GM19239 (cell line): Measurements from ENCODE around the gene CBFA2T3.
"Not testable (repeated sequence)": the region's sequence is repeated elsewhere in the genome, so short reads cannot be mapped to it uniquely, and the experiment has no call there.

ENCODE experiments used
- DNase-seq: peaks from one replicate; pipeline ENCODE4 v3.0.0; 2011; ENCODE audit warnings: low spot score; ENCODE audit not compliant: insufficient read length
- FAIRE-seq: peaks from 2 replicates; lab custom pipeline; 2011; peaks lifted over from hg19 to GRCh38; lab: Jason Lieb, UNC

The CBFA2T3 gene

DNA sequence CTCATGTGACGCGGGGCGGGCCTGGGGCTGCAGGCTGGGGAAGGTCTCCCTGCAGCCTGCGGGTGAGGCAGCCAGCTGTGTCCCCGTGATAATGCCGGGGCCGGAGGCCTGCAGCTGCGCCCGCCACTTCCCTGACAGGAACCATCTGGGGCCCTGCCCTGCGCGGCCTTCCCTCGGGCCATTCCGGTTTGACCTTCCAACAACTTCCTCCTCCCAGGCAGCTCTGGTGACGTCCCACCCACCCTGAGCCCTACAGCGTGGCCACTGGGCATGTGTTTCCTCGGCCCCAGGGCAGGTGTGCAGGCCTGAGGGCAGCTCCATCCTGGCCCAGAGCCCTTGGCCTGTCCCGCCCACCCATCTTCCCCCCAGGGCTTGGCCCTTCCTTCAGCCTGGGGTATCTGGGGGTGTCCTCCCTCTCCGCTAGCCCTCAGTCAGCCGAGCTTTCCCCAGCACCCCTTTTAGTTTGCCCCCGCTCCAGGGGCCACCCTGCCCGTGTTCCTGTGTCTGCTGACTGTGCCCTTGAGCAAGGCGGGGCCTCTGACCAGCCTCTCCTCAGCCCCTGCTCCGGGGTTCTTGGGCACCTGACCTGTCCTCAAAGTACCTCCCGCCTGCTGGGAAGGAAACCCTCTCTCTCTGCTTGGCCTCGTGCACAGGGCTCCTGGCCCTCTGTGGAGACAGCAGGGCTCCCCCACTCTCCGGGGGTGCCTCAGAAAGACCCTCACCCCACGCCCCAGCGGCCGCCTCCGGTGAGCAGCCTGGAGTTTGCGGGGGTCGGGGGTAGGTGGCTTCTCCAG lies at the start of gene CBFA2T3:
Gene CBFA2T3, minus strand, starts transcription at position 190 of the 794 bp plus-strand sequence. CDS start 400 bp downstream, outside the sequence.
- DNase-seq: no peak
- peak; percentile 94 for FAIRE-seq

DNA sequence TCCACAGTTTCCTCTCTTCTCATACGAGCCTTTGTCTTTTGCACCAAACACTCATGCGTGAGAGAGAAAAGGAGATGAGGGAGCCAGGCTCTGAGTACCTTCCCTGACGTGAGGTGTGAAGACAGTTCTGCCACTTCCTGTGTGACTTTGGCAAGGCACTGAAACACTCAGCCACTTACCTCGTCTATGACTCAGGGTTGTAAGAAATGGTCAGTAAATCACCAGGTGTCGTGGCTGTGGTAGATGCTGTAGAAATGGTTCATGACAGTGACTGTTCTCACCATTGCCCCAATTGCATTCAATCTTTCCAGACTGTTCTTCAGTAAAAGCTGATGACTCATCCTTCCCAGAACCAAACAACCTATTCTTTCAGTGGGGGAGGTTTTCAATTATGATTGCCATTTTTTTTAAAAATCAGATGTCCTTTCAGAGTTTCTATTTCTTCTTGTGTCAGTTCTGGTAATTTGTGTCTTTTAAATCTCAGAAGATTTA lies 49.2 kb upstream of the CBFA2T3 start:
- no peak for DNase-seq

DNA sequence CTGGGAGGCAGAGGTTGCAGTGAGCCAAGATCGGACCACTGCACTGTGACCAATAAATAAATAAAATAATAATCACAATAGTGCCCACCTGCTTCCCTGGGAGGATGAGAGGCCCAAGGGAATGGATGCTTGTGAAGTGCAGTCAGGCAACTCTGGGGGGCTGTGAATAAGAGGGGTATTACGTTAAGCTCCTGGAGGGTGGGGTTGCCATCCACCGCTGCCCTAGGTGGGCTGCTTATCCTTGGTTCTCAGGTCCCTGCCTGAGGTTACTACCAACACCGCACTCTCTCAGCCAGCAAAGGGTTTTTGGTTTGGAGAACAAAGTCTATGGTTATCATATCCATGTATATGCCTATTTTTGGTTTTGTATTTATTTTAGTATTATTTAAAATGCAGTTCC lies 48.6 kb upstream of the CBFA2T3 start:
- DNase-seq: no peak
- no peak for FAIRE-seq

More for the DNA sequence above, 49.2 kb upstream of the CBFA2T3 start:
- FAIRE-seq: peak; percentile 62

DNA sequence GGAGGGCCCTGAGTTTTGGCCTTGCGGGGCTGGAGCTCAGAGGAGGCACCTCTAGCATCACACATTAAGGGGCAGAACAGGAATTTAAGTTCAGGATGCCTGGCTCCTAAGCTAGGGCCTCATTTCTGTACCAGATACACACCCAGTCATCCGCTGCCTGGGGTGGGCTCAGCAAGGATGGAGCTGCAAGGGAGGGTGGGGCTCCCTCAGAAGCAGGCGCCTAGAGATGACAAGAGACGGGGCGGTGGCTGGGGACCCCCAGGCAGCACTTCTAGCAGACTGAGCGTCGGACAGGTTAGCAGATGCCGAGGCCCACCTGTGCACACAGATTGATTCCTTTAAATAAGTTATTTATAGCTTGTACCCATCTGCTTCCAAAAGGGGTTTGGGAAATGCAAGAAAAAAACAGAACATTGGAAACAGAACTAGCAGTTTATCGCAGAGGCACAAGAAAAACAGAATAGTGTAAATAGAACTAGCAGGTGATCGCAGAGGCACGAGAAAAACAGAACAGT lies 47.6 kb upstream of the CBFA2T3 start:
- DNase-seq (no peak), FAIRE-seq (no peak)

DNA sequence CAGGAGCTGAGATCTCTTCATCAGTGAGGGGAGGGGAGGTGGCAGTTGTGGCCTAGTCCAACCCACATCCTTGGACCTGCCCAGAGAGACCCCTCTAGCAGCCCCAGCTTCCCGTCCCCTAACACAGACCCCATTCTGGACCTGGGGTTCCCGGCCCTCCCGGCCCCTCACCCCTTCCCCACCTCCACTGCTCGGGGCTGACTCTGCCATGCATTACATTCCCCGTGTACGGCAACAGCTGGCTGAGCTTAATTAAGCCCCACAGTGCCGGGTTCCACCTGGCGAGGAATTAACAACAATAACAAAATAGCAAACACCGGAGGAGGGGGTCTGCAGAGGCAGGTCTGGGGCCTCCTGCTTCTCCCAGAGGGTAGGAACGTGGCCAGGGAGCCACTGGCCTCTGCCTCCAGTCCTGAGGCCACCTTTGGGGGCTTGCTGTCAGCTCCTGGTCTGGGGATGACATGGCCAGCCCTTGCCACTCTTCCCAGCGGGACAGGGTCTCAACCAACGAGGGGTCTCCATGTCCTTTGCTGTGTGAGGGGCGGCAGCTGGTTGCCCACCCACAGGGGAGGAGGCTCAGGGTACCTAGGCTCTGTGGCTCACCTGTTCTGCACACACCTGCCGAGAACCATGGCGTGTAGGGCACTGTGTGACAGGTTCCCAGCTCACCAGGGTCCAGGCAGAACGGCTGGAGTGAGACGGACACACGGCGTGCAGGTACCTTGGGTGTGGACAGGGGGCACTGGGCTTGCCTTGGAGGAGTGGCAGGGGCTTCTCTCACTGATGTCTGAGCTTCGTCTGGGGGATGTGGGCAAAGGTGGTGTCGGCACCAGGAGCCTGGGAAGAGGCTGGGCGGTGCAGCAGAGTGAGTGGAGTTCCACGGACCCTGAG lies 46.9 kb upstream of the CBFA2T3 start:
- FAIRE-seq: no peak

DNA sequence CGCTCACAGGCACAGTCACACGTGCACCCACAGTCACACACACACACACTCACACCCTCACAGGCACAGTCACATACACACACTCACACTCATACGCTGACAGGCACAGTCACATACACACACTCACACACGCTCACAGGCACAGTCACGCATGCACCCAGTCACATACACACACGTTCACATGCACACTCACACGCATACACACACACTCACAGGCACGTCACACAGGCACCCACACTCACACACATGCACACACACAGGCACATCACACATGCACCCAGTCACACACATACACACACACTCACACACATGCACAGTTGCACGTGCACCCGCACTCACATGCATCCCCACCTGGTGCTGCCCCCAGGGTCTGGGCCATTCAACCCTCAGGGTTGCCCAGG lies 46.1 kb upstream of the CBFA2T3 start:
- no peak for FAIRE-seq

More for the DNA sequence above, 46.9 kb upstream of the CBFA2T3 start:
- no peak for DNase-seq

DNA sequence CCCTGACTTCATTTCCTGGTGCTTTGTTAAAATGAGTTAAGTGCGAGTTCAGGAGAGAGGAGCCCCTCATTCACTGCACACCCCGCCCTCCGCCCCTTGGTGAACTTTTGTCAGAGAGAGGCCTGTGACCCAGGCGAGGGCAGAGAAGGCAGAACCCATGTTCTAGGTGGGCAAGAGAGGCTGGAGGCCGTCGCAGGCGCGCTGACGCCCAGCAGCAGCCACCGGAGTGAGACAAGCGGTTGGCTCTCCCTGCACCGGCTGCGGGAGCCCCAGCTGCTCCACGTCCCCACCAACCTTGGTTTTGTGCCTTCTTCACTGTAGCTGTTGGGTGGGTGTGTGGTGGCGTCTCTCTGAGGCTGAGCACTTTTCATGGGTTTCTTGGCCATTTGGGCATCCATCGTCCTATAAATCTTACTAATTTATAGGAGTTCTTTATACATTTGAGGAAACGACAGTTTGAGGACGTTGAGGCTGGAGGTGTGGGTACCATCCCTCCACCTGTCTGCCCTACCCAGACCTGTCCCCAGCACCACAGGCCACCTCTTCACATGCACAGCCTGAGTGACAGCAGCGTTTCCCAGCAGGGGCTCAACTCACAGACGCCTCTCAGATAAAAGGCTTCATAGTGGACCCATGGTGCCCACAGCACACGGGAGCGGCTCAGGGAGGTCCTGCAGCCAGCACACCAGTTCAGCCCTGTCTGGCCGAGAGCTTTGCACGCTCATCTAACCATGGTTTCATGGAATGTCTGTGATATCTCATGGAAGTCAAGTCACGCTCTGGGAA lies 45.2 kb upstream of the CBFA2T3 start:
- DNase-seq: no peak
- no peak for FAIRE-seq

More for the DNA sequence above, 46.1 kb upstream of the CBFA2T3 start:
- DNase-seq: no peak

DNA sequence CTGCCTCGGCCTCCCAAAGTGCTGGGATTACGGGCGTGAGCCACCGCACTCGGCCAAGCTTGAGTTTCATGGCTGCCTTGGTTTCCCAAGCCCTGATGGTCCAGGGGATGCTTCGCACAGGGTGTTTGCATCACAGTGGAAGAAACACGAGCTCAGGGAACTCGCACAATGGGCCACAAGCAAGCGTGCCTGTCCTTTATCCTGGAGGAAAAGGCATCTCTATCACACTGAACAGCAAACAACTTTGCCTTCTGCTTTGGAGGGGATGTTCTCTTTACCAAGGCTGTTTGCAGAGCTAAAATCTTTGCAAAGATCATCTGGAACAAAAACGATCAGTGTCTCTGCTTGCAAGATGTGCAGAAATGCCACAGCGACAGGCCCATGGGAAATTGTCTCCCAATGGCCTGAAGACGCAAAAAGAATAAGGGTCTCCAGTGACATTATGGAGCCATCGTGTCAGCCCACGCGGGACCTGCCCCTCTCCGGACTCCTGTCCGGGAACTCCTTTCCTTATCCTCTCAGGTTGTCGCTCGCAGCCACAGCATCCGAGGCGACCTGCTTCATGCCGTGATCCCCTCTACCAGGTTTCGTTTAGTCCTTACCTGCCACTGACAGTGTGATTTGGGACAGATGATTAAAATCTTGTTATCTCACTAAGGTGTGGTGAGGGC lies 44.1 kb upstream of the CBFA2T3 start:
- FAIRE-seq (no peak), DNase-seq (no peak)

DNA sequence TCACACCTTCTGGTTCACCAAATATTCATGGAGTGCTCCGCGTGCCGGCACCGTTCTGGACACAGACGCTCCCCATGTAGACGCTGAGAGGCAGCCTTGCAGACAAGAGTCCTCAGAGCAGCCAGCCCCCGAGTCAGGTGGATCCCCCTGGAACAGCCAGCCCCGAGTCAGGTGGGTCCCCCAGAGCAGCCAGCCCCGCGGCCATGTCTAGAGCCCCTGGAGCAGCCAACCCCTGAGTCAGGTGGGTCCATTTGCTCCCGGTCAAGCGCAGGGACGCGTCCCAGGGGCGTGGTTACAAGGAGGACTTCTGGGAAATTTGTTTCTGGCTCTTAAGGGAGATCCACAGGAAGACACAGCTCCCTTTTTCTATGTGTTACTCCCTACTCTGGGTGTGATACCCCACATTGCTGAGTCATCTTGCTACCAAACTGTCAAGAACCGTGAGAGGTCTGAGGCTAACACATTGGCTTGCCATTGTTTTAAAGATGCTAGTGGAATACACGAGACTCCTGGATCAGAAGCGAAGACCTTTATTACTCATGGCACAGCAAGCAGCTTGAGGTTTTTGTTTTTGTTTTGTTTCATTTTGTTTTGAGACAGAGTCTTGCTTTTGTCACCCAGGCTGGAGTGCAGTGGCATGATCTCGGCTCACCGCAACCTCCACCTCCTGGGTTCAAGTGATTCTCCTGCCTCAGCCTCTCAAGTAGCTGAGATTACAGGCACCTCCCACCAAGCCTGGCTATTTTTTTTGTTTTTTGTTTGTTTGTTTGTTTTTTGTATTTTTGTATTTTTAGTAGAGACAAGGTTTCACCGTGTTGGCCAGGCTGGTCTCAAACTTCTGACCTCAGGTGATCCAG lies 43.3 kb upstream of the CBFA2T3 start:
- FAIRE-seq: peak; percentile 68
- DNase-seq: peak; percentile 67

DNA sequence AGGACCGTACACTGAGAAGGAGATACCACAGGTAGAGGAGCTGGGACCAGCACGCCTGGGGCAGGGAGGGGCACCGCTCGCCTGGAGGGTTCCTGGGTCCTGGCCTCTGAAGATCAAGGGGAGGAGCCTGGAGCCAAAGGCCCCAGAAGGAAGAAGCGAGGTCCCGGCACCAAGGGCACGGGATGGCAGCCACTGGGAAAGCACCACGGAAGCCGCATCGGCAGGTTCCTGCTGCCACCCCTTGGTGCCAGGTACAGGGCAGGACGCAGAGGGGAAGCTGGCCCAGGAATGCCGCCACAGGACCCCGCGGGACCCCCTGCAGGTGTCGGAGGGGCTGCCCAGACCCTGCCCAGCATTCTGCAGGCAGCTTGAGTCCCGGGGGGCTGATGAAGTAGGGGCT lies 42.5 kb upstream of the CBFA2T3 start:
- DNase-seq (no peak), FAIRE-seq (no peak)

DNA sequence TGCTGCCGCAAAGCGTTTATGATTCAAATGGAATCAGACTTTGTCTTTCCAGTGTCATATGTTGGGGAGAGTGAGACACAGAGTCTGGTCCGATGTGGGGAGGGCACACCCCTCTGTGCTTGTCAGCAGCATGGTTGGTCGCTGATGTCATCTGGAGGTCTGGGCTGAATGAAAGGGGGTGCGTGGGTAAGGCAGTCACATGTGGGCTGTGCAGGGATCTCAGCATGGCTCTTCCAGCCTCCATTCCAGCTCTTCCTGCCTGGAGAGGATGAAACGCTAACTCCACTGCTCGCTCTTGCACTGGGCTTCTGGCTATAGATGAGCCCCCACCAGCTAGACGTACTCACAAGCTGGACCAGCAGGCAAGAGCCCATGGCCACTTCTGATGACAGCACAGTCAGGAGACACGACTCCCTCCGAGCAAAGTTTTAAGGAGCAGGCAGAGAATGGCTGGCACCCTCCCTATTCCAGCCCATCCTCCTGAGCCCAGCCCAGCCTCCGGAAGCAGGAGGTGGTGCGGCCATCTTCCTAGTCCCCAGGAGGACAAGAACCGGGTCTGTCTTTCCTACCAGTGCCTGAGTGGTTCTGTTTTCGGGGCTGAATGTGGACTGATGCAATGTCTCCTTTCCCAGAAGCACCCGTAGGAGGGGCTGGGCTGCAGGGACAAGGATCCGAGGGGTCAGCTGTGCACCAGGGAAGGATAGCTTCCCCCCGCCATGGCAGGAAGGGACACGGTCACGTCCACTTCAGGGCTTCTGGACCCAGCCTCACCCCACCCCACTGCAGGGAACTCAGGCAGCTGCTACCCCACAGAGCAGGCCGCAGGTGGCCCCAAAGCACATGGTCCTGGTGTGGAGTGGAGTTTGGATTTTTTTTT lies 41.5 kb upstream of the CBFA2T3 start:
- no peak for DNase-seq

DNA sequence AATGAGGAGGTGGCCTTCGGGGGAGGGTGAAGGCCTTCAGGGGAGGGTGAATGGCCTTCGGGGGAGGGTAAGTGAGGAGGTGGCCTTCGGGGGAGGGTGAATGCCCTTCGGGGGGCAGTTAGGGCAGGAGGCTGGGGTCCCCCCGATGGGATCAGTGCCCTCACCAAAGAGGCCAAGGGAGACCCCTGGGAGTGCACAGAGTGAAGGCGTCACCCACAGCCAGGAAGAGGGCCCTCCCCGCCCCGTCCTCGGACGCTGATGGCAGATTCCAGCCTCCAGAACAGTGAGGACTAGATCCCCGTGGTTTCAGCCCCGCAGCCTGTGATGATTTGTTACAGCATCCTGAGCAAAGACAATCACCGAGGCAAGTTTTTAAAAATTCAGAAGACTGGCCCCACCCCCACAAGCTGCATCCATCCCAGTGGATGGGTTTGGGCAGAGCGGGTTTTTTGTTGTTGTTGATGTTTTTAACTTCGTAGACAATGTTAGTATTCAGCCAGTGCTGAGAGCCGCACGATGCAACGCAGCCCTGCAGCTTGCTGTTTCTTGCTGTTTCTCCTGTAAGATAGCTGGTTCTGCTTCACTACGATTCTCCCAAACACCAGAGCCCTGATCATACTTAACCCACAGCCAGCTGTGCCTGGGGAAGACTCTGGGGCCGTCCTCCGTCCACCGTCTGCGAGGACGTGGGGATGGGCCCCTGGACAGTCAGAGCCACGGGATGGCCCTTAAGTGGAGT lies 40.7 kb upstream of the CBFA2T3 start:
- DNase-seq: no peak
- no peak for FAIRE-seq

More for the DNA sequence above, 41.5 kb upstream of the CBFA2T3 start:
- FAIRE-seq: no peak

DNA sequence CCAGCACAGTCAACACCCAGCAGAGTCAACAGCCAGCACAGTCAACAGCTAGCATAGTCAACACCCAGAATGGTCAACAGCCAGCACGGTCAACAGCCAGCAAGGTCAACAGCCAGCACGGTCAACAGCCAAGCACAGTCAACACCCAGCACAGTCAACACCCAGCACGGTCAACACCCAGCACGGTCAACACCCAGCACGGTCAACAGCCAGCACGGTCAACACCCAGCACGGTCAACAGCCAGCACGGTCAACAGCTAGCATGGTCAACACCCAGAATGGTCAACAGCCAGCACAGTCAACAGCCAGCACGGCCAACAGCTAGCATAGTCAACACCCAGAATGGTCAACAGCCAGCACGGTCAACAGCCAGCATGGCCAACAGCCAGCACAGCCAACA lies 39.6 kb upstream of the CBFA2T3 start:
- not testable (repeated sequence) for FAIRE-seq, DNase-seq

DNA sequence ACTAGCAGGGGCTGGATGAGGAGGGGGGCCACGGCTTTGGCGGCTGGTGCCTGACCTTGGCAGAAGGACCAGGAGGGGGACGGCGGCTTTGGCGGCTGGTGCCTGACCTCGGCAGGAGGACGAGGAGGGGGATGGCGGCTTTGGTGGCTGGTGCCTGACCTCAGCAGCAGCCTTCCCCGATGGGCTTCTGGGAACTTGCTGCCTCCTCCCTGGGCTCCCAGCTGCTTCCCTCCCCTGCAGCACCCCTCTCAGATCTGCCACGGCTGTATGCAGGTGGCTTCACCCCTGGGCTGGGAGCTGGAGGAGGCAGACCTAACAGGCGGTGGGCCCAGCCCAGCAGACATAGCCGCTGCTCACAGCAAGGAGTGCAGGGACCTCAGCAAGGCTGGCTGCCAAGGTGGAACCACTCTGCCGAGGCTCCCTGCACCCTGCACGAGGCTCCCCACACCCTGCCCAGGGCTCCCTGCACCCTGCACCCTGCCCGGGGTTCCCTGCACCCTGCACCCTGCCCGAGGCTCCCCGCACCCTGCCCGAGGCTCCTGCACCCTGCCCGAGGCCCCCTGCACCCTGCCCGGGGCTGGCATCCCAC lies 38.4 kb upstream of the CBFA2T3 start:
- DNase-seq (no peak), FAIRE-seq (no peak)

DNA sequence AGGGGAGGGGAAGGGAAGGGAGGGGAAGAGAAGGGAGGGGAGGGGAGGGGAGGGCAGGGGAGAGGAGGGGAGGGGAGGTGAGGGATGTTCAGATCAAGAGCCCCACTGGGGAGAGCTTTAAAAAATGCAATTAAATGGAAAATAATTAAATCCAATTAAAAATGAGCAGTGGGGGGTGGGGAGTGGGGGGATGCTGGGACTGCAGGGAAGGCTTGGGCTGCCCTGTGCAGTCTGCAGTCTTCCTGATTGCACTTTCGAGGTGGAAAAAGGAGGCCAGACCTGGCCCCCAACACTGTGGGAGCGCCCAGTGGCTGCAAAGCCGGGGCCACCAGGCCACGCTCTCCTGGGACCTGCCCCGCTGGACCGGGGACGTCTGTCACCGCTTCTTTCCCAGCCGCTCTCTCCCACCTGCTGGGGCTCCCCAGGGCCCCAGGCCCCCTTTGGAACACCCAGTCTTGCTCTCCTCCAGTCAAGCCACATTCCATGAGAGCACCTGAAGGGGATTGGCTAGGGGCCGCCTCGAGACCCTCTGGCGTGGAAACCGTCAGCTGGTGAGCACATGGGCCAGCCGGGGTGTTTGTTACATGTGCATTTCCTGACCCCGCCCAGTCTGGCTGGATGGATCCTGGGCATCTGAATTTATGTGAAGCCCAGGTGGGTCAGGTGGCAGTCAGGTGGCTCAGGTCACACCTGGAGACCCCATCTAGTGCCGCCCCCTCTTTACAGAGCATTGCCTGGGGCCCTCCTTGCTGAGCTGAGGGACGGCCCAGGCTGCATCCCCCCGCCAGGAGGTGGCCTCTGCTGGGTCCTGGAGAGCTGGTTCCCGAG lies 37.6 kb upstream of the CBFA2T3 start:
- FAIRE-seq: no peak
- no peak for DNase-seq
